SJSA1 (cell line): ENCODE data around the gene MALSU1. TPM values are rescaled to one million over a fixed set of nuclear protein-coding genes. Genes with fewer than 3 reads are reported as not detected.
A peak's percentile ranks its signal among the peaks of the same experiment; 100 is the strongest.

Source experiments
- DNase-seq, 2 experiments: peaks; one replicate each; pipeline ENCODE4 v3.0.0-alpha.2; 2015 to 2020; ENCODE audit warnings: low spot score in 2 of 2, low read depth in 1 of 2
- H3K27ac ChIP-seq: fragments of 250-450 bp; sonication (Bioruptor Pico); 2 replicates; pipeline ENCODE4 v1.5.1; 2020; ENCODE audit warnings: mild to moderate bottlenecking, moderate library complexity
- H3K27me3 ChIP-seq: fragments of 250-450 bp; sonication (Bioruptor Pico); replicated peaks from 2 replicates; pipeline ENCODE4 v1.5.1; 2020; ENCODE audit warnings: mild to moderate bottlenecking, moderate library complexity
- H3K36me3 ChIP-seq: fragments of 250-450 bp; sonication (Bioruptor Pico); 2 replicates; pipeline ENCODE4 v1.5.1; 2020; ENCODE audit warnings: mild to moderate bottlenecking
- H3K4me1 ChIP-seq: fragments of 250-450 bp; sonication (Bioruptor Pico); replicated peaks from 2 replicates; pipeline ENCODE4 v1.6.1; 2021; ENCODE audit warnings: mild to moderate bottlenecking
- H3K4me3 ChIP-seq: fragments of 250-450 bp; sonication (Bioruptor Pico); 2 replicates; pipeline ENCODE4 v1.5.1; 2020; ENCODE audit warnings: mild to moderate bottlenecking
- H3K9me3 ChIP-seq: fragments of 250-450 bp; sonication (Bioruptor Pico); replicated peaks from 2 replicates; pipeline ENCODE4 v1.5.1; 2020; ENCODE audit warnings: mild to moderate bottlenecking
- total RNA-seq: library from RNA; depleted of rRNA; stranded (reverse); fragments of >200 nt; shearing (Covaris generic); gene quantifications from 2 replicates; pipeline ENCODE4 v1.2.3, GENCODE V29; 2014

MALSU1 gene
- total RNA-seq, 1 experiment from 2014 or later: 94.0 TPM

DNA sequence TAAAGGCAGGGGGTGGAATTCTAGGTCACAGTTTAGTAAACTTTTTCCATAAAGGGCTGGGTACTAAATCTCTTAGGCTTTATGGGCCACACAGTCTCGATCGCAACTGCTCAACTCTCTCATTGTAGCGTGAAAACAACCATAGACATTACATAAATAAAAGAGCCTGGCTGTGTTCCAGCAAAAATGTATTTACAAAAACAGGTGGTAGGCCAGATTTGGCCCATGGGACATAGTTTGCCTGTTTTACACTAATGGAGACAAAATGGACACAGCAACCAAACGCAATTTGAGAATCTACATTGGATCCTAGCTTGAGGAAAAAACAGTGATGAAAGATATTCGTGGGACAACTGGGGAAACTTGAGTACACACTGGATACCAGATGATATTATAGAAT, 23.2 kb upstream of the MALSU1 start:
- Histone ChIP-seq H3K9me3 (no peaks in the 10 kb centered on the region), H3K36me3 (no peaks in the 10 kb centered on the region), H3K4me1 (0 out of 2 replicates have a peak, but pooled peaks cover 4% of the 10 kb centered on the region), H3K4me3 (no peak overlapping the region), H3K27me3 (no peaks in the 10 kb centered on the region), H3K27ac (no peak overlapping the region)
- no peak for DNase-seq

- Histone ChIP-seq H3K27ac (no peak overlapping the region), H3K4me3 (no peak overlapping the region), H3K27me3 (no peaks in the 10 kb centered on the region), H3K36me3 (no peaks in the 10 kb centered on the region), H3K4me1 (0 out of 2 replicates have a peak, but pooled peaks cover 4% of the 10 kb centered on the region), H3K9me3 (no peaks in the 10 kb centered on the region)
- DNase-seq: no peak
These were observed 22.8 kb upstream of the MALSU1 start for GRCh38 chr7:23276376-23276775.

DNA sequence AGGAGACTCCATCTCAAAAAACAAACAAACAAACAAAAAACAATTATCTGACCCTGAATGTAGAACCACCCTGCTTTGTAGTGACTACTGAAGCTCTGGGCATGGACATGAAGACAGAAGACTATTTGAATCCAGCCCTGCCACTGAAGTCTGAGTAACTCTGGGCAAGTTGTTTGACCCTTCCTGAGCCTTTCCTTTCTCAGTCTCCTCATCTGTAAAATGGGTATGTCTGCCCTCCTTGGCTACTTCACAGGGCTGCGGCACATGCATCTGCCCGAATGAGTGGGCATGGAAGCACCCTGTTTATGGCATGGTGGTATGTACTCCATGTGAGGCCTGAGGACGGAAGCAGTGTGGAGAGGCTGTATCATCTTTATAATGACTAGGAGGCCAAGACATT, 22.2 kb upstream of the MALSU1 start:
- H3K9me3 ChIP-seq: no peaks in the 10 kb centered on the region
- no peaks in the 10 kb centered on the region for H3K36me3 ChIP-seq
- no peak overlapping the region for H3K4me3 ChIP-seq
- no peak overlapping the region for H3K27ac ChIP-seq
- H3K4me1 ChIP-seq: 0 out of 2 replicates have a peak, but pooled peaks cover 4% of the 10 kb centered on the region
- H3K27me3 ChIP-seq: no peaks in the 10 kb centered on the region
- no peak for DNase-seq

DNA sequence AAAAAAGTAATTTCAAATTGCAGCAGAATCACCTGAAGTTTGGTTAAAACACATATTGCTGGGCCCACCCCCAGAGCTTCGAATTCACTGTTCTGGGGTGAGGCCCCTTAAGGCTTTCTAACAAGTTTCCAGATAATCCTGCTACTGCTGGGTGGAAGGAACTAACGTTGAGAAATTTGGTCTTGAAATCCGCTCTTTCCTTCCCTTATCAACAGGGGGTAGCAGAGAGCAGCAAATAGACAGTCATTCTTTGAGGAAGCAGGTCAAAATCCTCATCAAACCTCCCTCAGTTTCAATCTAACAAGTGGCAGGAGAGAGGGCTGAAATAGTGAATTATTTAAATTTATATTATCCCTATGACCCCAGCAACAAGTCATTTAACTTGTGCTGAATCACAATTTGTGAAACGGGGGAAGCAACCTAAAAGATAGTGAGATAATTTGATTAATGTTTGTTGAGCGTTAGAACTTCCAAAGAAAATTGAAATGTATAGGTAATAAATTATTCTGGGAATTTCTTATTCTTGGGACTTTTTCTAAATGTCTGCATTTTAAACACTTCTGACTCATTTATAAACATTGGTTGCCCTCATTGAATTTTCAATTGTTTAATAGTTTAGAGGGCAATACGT, 21.7 kb upstream of the MALSU1 start:
- Histone ChIP-seq H3K4me3 (no peak overlapping the region), H3K9me3 (no peaks in the 10 kb centered on the region), H3K4me1 (0 out of 2 replicates have a peak, but pooled peaks cover 4% of the 10 kb centered on the region), H3K27ac (no peak overlapping the region), H3K36me3 (no peaks in the 10 kb centered on the region), H3K27me3 (no peaks in the 10 kb centered on the region)
- DNase-seq: peak in 1 of 2 experiments; percentile 56

DNA sequence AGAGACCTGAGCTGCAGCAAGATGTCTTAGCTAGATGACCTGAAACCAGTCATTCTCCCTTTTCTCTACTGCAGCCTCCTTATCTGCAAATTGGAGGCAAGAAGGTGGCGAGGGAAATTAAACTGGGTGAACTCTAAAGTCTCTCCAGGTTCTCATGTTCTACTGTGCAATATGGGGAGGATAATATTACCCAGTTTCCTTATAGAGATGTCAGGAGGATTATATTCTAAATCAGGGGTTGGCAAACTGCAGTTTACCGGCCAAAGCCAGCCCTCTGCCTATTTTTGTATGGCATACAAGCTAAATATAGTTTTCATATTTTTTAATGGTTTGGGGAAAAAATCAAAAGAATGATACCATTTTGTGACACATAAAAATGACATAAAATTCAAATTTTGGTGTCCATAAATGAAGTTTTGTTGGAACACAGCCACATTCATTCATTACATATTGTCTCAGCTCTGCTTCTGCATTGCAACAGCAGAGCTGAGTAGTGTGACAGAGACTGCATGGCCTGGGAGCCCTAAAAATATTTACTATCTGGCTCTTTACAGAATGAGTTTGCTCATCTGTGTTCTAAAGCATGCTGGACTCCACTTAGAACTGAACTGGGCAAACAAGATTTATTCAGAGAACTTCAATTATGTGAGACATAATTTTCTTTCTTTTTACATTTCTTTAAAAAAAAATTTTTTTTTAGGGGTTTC, 19.2 kb upstream of the MALSU1 start:
- Histone ChIP-seq H3K36me3 (no peaks in the 10 kb centered on the region), H3K4me1 (no peaks in the 10 kb centered on the region), H3K4me3 (no peak overlapping the region), H3K27me3 (no peaks in the 10 kb centered on the region), H3K27ac (no peak overlapping the region), H3K9me3 (no peaks in the 10 kb centered on the region)
- no peak for DNase-seq

DNA sequence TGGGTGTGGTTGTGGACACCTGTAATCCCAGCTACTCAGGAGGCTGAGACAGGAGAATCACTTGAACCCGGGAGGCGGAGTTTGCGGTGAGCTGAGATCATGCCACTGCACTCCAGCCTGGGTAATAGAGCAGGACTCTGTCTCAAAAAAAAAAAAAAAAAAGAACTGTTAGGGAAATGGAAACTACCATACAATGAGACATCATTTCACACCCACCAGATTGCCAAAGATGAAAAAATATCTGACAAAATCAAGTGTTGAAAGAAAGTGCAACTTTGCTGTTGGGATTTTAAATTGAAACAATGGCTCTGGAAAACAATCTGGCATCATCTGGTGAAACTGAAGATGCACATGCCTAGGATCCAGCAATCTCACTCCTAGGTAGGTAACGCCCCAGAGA, 16.1 kb upstream of the MALSU1 start:
- Histone ChIP-seq H3K4me1 (no peaks in the 10 kb centered on the region), H3K36me3 (no peaks in the 10 kb centered on the region), H3K27ac (no peak overlapping the region), H3K27me3 (no peaks in the 10 kb centered on the region), H3K9me3 (no peaks in the 10 kb centered on the region), H3K4me3 (no peak overlapping the region)
- DNase-seq: no peak

- Histone ChIP-seq H3K4me3 (no peak overlapping the region), H3K27me3 (no peaks in the 10 kb centered on the region), H3K36me3 (no peaks in the 10 kb centered on the region), H3K27ac (no peak overlapping the region), H3K4me1 (no peaks in the 10 kb centered on the region), H3K9me3 (no peaks in the 10 kb centered on the region)
- DNase-seq: no peak
These were observed 14.3 kb upstream of the MALSU1 start for GRCh38 chr7:23284871-23285270.

- Histone ChIP-seq H3K4me3 (no peak overlapping the region), H3K36me3 (no peaks in the 10 kb centered on the region), H3K27me3 (no peaks in the 10 kb centered on the region), H3K9me3 (no peaks in the 10 kb centered on the region), H3K4me1 (no peaks in the 10 kb centered on the region), H3K27ac (no peak overlapping the region)
- DNase-seq: no peak
These were observed 13.2 kb upstream of the MALSU1 start for GRCh38 chr7:23285657-23286646.

- Histone ChIP-seq H3K4me3 (no peak overlapping the region), H3K27ac (no peak overlapping the region), H3K4me1 (no peaks in the 10 kb centered on the region), H3K27me3 (no peaks in the 10 kb centered on the region), H3K36me3 (no peaks in the 10 kb centered on the region), H3K9me3 (no peaks in the 10 kb centered on the region)
- DNase-seq: no peak
These were observed 11.5 kb upstream of the MALSU1 start for GRCh38 chr7:23287612-23288011.

DNA sequence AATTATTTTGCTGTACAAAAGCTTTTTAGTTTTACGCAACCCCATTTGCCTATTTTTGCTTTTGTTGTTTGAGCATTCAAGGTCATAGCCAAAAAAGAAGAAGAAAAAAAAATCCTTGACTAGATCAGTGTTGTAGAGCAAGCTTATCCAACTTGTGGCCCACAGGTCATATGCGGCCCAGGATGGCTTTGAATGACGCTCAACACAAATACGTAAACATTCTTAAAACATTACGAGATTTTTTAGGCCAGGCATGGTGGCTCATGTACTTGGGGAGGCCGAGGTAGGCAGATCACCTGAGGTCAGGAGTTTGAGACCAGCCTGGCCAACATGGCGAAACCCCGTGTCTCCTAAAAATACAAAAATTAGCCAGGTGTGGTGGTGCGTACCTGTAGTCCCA, 8.1 kb upstream of the MALSU1 start:
- Histone ChIP-seq H3K4me3 (no peak overlapping the region), H3K9me3 (no peaks in the 10 kb centered on the region), H3K4me1 (no peaks in the 10 kb centered on the region), H3K36me3 (no peaks in the 10 kb centered on the region), H3K27ac (no peak overlapping the region), H3K27me3 (no peaks in the 10 kb centered on the region)
- no peak for DNase-seq

DNA sequence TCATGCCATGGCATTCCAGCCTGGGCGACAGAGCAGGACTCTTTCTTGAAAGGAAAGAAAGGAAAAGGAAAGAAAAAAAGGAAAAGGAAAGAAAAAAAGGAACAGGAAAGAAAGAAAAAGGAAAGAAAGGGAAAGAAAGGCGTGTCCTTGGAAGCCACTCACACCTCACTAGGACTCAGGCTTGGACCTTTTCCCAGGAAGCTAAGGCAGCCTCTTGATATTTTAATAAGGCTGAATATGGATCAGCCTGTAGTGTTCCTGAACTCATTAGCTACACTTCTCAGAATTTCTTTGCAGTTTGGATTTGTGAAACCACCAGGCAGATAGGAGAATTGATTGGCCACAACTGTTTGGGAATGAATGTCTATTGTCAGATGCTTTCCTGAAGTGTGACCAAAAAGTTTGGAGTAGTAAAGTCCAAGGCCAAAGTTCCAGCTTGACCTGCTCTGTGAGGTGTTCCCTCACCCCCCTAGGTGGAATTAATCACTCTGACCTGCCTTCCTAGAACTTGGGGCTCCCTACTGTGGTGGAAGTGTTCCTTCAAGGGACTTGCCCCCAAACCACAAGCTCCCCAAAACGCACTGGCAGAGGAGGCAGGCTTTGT, 7.1 kb upstream of the MALSU1 start:
- DNase-seq: no peak
- Histone ChIP-seq H3K27me3 (no peaks in the 10 kb centered on the region), H3K4me1 (no peaks in the 10 kb centered on the region), H3K27ac (no peak overlapping the region), H3K4me3 (no peak overlapping the region), H3K9me3 (no peaks in the 10 kb centered on the region), H3K36me3 (no peaks in the 10 kb centered on the region)

GRCh38 chr7:23292623-23293022, 6.5 kb upstream of the MALSU1 start:
- H3K27me3 ChIP-seq: no peaks in the 10 kb centered on the region
- H3K4me3 ChIP-seq: no peak overlapping the region
- H3K36me3 ChIP-seq: no peaks in the 10 kb centered on the region
- DNase-seq: no peak
- H3K4me1 ChIP-seq: no peaks in the 10 kb centered on the region; the same call in 1 of the 2 replicates
- H3K27ac ChIP-seq: no peak overlapping the region
- H3K9me3 ChIP-seq: no peaks in the 10 kb centered on the region

DNA sequence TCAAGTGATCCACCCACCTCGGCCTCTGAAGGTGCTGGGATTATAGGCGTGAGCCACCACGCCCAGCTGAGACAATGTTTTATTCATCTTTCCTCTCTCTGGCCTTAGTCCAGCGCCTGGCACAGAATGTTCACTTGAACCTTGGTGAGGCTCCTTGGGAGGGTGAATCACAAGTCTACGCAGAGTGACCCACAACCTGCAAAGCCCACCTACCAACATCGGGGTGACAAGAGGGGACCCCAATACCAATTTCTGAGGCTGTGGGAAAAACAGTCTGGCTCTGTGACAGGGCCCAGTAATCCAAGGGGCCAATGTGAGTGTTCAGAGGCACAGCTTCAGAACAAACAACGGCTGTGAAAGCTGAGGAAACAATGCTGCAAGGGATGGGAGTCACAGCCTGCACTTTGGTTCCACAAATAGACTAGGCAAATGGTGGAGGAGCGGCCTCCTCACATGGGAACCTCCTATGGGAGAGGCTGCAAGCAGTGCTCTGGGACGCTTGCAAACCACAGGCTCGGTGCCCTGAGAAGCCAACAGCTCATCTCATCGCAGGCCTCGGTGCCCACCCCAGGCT, 5.6 kb upstream of the MALSU1 start:
- DNase-seq: no peak
- Histone ChIP-seq H3K36me3 (no peaks in the 10 kb centered on the region), H3K9me3 (no peaks in the 10 kb centered on the region), H3K27ac (no peak overlapping the region), H3K4me1 (peaks cover 8% of the 10 kb centered on the region), H3K4me3 (no peak overlapping the region), H3K27me3 (no peaks in the 10 kb centered on the region)
